Natural killer cell (primary cell): ENCODE results near the gene IST1. TPM values are rescaled to one million over a fixed set of nuclear protein-coding genes. Genes with fewer than 3 reads are reported as not detected.
"Not testable (repeated sequence)": the region's sequence is repeated elsewhere in the genome, so short reads cannot be mapped to it uniquely, and the experiment has no call there.

Source experiments
- ATAC-seq, 3 donors: fragments of 150-1000 bp in 2 of 3; fragments of 200-7000 bp in 1 of 3; cut with Tn5 transposase; 1 replicate in 1 of 3; 2 replicates in 2 of 3; pipeline ENCODE4 v1.10.0; 2021; ENCODE audit warnings: mild to moderate bottlenecking in 2 of 3, moderate library complexity in 2 of 3
- DNase-seq, 2 donors: peaks; one replicate each; pipeline versions ENCODE4 v3.0.0 to v3.0.0-alpha.2; 2013 to 2021; ENCODE audit warnings: mixed read lengths in 1 of 2
- H3K27ac ChIP-seq: one replicate; pipeline ENCODE4 v1.5.1; 2013; ENCODE audit warnings: mild to moderate bottlenecking, low read length
- H3K27me3 ChIP-seq: one replicate; pipeline ENCODE4 v1.6.1; 2013; ENCODE audit warnings: low read length; ENCODE audit not compliant: control insufficient read depth, insufficient read depth
- H3K36me3 ChIP-seq: one replicate; pipeline ENCODE4 v1.6.1; 2013; ENCODE audit warnings: low read length; ENCODE audit not compliant: control insufficient read depth, insufficient read depth
- H3K4me1 ChIP-seq: one replicate; pipeline ENCODE4 v1.6.1; 2013; ENCODE audit warnings: low read length; ENCODE audit not compliant: control insufficient read depth, insufficient read depth
- H3K4me3 ChIP-seq: one replicate; pipeline ENCODE4 v1.5.1; 2013; ENCODE audit warnings: low read length
- H3K9me3 ChIP-seq: one replicate; pipeline ENCODE4 v1.6.1; 2013; ENCODE audit warnings: low read length; ENCODE audit not compliant: control insufficient read depth, insufficient read depth
- H3K27ac Mint-ChIP-seq, 2 donors: one replicate each; pipeline ENCODE4 v1.8.0; 2022; ENCODE audit warnings: mild to moderate bottlenecking in 2 of 2, mixed read lengths in 2 of 2, moderate library complexity in 1 of 2
- H3K27me3 Mint-ChIP-seq, 2 donors: one replicate each; pipeline ENCODE4 v1.8.0; 2022; ENCODE audit warnings: low read depth in 2 of 2, mixed read lengths in 2 of 2
- H3K36me3 Mint-ChIP-seq: one replicate; pipeline ENCODE4 v1.8.0; 2022; ENCODE audit warnings: mixed read lengths
- H3K4me1 Mint-ChIP-seq, 2 donors: one replicate each; pipeline ENCODE4 v1.8.0; 2022; ENCODE audit warnings: mixed read lengths in 2 of 2
- H3K4me3 Mint-ChIP-seq: one replicate; pipeline ENCODE4 v1.8.0; 2022; ENCODE audit warnings: mild to moderate bottlenecking, moderate library complexity, mixed read lengths
- H3K9me3 Mint-ChIP-seq, 2 donors: one replicate each; pipeline ENCODE4 v1.8.0; 2022; ENCODE audit warnings: mixed read lengths in 2 of 2
- WGBS: methylation state at CpG from one replicate; pipeline ENCODE4 v1.1.7; 2013; ENCODE audit warnings: missing lambda C conversion rate; ENCODE audit not compliant: insufficient coverage; 5-methylcytosine and 5-hydroxymethylcytosine counted together
- intact Hi-C: fragments of 100-400 bp; cut with micrococcal nuclease; formaldehyde crosslinking; loops from one replicate; pipeline ENCODE4 v1.14.2; 2022
- total RNA-seq, 4 donors: library from RNA; stranded (reverse); fragments of 120-200 nt in 1 of 4; gene quantifications; one replicate each; pipeline versions ENCODE4 v1.2.3 to v1.2.4, GENCODE V29; 2013 to 2022
- TF ChIP-seq, protein P1 (sequence below): fragments of 200-600 bp; IDR thresholded peaks from one replicate; pipeline ENCODE4 v1.8.0; 2022; ENCODE audit warnings: antibody characterized with exemption

IST1 gene
- total RNA-seq, 3 donors from 2014 or later (not counting 1 experiment from before 2014, with no cell fraction given) = 363 to 391 (median 378) TPM

DNA sequence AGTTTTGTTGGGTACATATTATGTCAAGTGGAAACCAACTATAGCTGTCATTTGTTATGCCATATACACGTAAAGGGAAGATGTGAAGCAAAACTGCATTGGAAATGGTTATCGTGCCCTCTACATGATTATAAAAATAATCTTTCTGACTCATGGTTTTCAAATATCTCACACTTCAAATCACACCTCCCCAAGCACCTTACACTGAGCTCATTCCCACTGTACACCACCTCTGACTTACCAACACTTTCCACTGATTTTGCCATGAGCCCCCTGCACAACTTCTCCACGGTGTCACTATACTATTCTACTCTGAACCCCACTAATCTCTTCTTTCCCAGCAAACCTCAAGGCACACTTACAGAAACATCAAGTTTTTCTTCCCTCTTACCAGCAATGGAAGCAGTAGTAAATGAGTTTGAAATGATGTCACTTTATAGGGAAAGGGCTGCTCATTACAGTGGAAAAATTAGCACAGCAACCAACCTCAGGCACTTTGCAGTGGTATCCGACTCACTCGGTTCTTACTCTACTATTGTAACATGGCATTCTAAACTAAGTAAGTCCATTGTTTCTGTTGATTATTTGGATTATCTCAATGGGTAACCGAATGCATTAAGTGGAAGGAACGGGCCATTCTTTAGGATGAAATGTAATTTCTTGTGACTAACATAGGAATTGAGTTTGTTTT, 30.0 kb upstream of the IST1 start:
- no peaks in the 10 kb centered on the region for H3K27me3 ChIP-seq
- TF ChIP-seq, protein P1, sequence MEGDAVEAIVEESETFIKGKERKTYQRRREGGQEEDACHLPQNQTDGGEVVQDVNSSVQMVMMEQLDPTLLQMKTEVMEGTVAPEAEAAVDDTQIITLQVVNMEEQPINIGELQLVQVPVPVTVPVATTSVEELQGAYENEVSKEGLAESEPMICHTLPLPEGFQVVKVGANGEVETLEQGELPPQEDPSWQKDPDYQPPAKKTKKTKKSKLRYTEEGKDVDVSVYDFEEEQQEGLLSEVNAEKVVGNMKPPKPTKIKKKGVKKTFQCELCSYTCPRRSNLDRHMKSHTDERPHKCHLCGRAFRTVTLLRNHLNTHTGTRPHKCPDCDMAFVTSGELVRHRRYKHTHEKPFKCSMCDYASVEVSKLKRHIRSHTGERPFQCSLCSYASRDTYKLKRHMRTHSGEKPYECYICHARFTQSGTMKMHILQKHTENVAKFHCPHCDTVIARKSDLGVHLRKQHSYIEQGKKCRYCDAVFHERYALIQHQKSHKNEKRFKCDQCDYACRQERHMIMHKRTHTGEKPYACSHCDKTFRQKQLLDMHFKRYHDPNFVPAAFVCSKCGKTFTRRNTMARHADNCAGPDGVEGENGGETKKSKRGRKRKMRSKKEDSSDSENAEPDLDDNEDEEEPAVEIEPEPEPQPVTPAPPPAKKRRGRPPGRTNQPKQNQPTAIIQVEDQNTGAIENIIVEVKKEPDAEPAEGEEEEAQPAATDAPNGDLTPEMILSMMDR = no peak
- H3K4me3 Mint-ChIP-seq = no peak overlapping the region
- H3K4me1 ChIP-seq = no peaks in the 10 kb centered on the region
- no peaks in the 10 kb centered on the region for H3K9me3 ChIP-seq
- H3K27ac ChIP-seq = no peak overlapping the region
- H3K4me3 ChIP-seq = no peak overlapping the region
- intact Hi-C loops = no loop called here
- peaks cover 7% of the 10 kb centered on the region for H3K36me3 Mint-ChIP-seq
- 97% methylated on average over 7 of the region's 7 CpGs for WGBS
- H3K27me3 Mint-ChIP-seq = no peaks in the 10 kb centered on the region
- H3K27ac Mint-ChIP-seq = no peak overlapping the region
- H3K9me3 Mint-ChIP-seq = no peaks in the 10 kb centered on the region
- DNase-seq (no peak), ATAC-seq (no peak)
- peaks cover 1 to 5% of the 10 kb centered on the region in 2 donors for H3K4me1 Mint-ChIP-seq
- peaks cover 32% of the 10 kb centered on the region for H3K36me3 ChIP-seq

DNA sequence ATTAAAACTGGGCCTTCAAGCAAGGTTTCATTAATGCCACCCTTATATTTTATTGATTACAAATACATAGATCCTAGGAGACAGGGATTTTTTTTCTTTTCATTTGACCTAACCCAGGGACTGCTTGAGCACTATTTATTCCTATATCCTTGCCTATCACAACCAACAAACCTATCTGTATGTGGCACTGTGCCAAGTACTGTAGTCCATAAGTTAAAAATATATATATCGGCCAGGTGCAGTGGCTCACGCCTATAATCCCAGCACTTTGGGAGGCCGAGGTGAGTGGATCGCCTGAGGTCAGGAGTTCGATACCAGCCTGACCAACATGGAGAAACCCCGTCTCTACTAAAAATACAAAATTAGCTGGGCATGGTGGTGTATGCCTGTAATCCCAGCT, 28.2 kb upstream of the IST1 start:
- H3K27me3 ChIP-seq, H3K27ac ChIP-seq, H3K36me3 Mint-ChIP-seq, H3K4me3 ChIP-seq, H3K4me3 Mint-ChIP-seq, DNase-seq, ATAC-seq, H3K27me3 Mint-ChIP-seq, H3K27ac Mint-ChIP-seq, H3K4me1 Mint-ChIP-seq, H3K9me3 Mint-ChIP-seq, H3K4me1 ChIP-seq, H3K9me3 ChIP-seq, intact Hi-C loops: not testable (repeated sequence)
- WGBS = 98% methylated on average over 4 of the region's 6 CpGs
- peaks cover 26% of the 10 kb centered on the region for H3K36me3 ChIP-seq

DNA sequence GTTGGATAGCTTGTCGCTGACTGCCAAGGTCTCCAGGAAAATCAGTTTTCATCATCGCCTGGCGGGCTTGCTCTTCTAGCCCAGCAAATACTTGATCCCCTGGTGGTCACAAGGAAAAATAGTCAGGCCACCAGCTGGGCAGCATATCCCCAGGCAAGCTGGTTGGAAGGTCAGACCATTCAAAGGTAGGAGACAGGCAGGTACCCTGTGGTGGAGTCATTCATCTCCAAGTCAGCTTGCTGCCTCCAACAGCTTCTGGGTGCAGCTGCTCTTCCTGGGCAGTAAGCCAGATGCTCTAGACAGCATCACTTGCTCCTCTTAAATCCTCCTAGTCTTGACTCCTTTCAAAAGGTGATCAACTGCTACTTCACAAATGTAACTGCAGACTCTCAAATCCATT, 27.4 kb upstream of the IST1 start:
- TF ChIP-seq, protein P1 = no peak
- no peak overlapping the region for H3K27ac Mint-ChIP-seq

DNA sequence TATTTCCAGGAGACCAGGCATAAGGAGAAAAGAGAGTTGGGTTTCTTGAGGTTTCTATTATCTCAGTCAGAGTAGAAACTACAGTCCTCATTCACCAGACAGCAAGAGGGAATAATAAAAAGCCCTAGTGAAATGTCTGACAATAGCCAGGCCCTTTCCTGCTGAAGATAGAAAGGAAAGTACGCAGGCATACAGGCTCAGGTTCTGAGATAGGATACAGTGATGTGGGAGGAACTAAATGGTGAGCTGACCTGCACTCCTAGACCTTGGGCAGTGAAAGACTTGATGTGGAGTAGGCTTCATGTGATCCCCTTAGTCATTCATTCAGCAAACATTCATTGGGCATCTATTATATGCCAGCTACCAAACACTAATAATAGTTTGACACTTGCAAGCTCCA, 26.2 kb upstream of the IST1 start:
- H3K27me3 Mint-ChIP-seq = no peaks in the 10 kb centered on the region
- intact Hi-C loops = no loop called here
- Histone ChIP-seq H3K36me3 (peaks cover 15% of the 10 kb centered on the region), H3K9me3 (no peaks in the 10 kb centered on the region), H3K27ac (no peak overlapping the region), H3K27me3 (no peaks in the 10 kb centered on the region), H3K4me3 (no peak overlapping the region), H3K4me1 (no peaks in the 10 kb centered on the region)
- DNase-seq (no peak), ATAC-seq (no peak)
- WGBS = 95% methylated on average over 1 of the region's 1 CpG
- no peak overlapping the region for H3K27ac Mint-ChIP-seq
- peaks cover 7% of the 10 kb centered on the region for H3K36me3 Mint-ChIP-seq
- TF ChIP-seq, protein P1 = no peak
- no peaks in the 10 kb centered on the region for H3K9me3 Mint-ChIP-seq
- no peak overlapping the region for H3K4me3 Mint-ChIP-seq
- H3K4me1 Mint-ChIP-seq = peaks cover 0 to 5% of the 10 kb centered on the region in 2 donors

More for the DNA sequence above, 27.4 kb upstream of the IST1 start:
- Histone ChIP-seq H3K9me3 (no peaks in the 10 kb centered on the region), H3K4me1 (no peaks in the 10 kb centered on the region), H3K27ac (no peak overlapping the region), H3K36me3 (peaks cover 21% of the 10 kb centered on the region), H3K4me3 (no peak overlapping the region), H3K27me3 (no peaks in the 10 kb centered on the region)
- H3K9me3 Mint-ChIP-seq = no peaks in the 10 kb centered on the region
- H3K4me3 Mint-ChIP-seq = no peak overlapping the region
- 98% methylated on average over 3 of the region's 3 CpGs for WGBS
- no peak for ATAC-seq
- no peaks in the 10 kb centered on the region for H3K27me3 Mint-ChIP-seq
- DNase-seq = no peak
- intact Hi-C loops = no loop called here
- H3K4me1 Mint-ChIP-seq = peaks cover 0 to 5% of the 10 kb centered on the region in 2 donors
- H3K36me3 Mint-ChIP-seq = peaks cover 7% of the 10 kb centered on the region
